Tongue (tissue), 2 donors: ENCODE results near the gene EDRF1. TPM values are rescaled to one million over a fixed set of nuclear protein-coding genes. Genes with fewer than 3 reads are reported as not detected.

Source experiments
- DNase-seq: peaks from one replicate; pipeline ENCODE4 v3.0.0-alpha.2; 2015
- total RNA-seq: library from RNA; depleted of rRNA; stranded (reverse); fragments of >200 nt; gene quantifications from one replicate; pipeline ENCODE4 v1.2.3, GENCODE V29; 2014

Gene EDRF1
- total RNA-seq, 1 donor from 2014 or later: 31.8 TPM

DNA sequence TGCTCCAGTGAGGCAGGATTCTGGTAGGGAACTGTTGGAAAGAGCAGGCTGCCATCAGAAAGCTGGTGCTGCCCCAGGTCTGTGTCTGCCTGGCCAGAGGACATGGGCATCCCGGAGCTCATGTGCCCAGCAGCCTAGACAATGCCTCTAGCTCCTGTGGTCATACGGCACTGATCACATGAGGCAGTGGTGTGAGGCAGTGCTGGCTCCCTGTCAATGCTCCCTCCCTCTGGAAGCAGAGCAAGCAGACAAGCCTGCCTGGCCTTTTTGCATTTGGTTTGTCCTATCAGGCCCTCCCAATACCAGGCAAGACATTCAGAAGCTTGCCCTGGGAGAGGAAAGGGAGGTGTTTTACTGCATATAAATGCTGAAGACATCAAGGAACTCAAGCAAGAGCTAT lies 75.6 kb downstream of the EDRF1 start:
- no peak for DNase-seq

GRCh38 chr10:125795637-125796190 lies 76.2 kb downstream of the EDRF1 start:
- no peak for DNase-seq

DNA sequence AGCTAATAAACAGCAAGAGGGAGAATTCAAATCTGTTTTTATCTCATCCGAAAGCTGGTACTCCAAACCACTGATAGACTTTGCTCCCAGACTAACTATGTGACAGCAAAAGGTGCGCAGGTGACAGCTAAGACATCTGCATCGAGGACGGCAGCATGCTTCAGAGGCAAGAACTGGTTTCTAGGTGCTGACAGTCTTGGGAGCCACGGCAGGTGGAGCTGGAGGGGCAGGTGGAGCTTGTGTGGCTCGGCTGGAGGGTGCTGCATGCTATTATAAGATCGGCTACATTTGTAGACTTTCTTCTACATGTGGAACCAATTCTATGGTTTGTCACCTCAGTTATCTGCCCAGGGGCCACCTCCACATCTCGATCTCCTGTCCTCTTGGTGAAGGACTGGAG lies 77.9 kb downstream of the EDRF1 start:
- no peak for DNase-seq

DNA sequence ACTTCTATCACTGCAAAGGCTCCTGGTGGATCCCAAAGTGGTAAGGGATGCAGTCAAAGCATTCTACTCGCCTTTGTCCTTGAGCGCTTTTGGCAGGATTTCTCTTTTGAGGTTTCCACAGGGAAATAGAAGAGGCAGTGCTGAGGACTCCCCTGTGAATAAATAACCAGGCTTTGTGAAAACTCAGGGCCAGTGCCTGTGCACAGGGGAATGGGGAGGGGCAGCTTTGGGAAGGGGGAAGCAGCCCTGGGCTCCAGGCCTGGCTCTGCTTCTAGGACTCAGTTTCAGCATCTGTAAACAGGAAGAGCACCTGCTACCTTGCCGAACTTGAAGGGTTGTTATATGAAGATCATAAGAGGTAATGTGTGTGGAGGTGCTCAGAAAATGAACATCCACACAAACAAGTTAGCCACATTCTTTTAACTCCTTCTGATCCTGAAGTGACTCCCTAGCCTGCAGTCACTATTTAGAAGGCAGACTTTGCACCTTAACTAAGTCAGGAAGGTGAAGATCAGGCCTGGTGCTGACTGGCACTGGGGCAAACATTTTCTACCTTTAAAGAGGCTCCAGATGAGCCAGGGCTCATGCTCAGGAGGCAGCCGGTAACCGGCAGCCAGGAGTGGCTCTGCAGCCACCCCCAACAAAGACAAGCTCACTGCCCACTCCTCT lies 78.6 kb downstream of the EDRF1 start:
- DNase-seq: no peak

GRCh38 chr10:125799451-125800182 lies 80.1 kb downstream of the EDRF1 start:
- no peak for DNase-seq

DNA sequence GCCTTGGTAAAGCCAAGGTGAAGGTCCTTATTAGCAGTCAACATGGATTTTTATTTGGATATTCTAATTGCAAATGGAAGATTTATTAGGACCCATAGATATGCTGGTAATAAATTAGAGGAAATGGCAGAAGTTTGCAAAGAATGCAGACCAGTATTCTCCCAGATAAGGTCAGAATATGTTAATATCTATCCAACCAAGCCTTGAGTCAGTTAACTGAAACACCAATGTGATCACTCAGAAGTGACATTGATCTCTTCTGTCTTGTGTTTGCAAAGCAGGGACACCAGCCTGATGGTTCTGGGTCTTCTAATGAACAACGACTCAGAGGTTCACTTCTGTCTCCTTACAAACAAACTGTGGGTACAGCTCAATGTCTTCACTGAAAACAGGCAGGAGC lies 82.1 kb downstream of the EDRF1 start:
- DNase-seq: no peak

DNA sequence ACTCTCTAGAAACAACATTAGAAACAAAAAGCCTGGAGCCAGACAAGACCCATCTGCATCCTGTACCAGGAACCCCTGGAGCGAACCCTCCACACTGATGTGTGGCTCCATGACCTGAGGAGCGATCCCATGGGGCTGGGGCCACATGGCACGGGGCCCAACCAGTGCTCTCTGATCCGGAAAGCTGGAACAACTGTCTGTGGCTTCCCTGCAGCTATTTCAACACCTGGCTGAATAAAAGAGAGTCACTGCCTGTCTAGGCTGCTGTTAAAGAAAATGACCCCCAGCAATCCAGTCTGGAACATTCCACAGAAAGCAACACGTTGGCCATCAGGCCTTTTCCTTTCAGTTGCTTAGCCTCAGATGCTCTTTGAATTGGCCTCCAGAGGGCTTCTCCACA lies 82.6 kb downstream of the EDRF1 start:
- DNase-seq: no peak

- DNase-seq: no peak
These were observed 83.2 kb downstream of the EDRF1 start for GRCh38 chr10:125802739-125803138.

- DNase-seq: no peak
These were observed 88.5 kb downstream of the EDRF1 start for GRCh38 chr10:125808047-125808446.

DNA sequence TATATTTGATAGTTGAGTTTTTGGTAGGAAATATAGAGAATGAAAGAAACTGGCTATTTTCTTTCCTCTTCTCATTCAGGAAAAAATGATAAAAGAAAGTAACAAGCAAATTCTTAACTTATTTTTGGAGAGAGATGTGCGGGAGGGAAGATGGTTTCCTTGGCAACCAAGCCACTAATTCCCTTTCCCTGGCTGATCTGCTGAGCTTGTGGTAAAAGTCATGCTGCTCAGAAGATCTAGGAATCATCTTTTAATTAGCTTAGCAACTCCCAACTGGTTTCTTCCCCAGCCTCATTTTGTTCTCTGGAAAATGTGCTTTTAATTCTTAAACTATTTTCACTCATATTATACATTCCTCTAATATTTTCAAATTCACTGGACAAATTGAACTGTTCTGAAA lies 91.7 kb downstream of the EDRF1 start:
- DNase-seq: no peak

DNA sequence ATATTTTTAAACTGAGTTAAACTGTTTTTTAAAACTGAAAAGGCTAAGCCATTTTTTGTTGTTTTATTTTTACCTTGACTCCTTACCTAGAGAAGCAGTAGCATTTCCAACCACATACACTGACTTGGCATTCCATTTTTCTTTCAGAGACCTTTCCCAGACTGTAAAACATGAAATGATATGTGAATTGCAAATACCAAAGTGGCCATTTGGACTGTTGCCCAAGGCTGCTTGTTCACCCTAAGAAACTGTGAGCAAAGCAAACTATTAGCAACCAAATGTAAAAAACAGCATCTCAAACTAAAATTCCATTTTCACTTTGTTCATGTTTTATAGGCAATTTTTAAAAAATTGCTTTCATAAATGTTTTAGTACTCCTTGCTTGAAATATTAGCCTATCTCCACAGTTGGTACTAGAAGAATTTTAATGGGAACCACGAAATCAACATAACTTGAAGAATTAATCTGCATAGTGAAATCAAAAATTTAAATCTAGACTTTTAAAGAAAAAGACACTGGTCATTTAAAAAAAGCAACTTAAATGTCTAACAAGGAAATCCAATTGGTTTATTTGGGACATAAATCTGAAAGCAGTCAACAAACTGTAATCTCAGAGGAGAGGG lies 92.7 kb downstream of the EDRF1 start:
- DNase-seq: no peak

Other genes starting within 250 kb of the EDRF1 start
- not detected for gene TEX36, start 36.5 kb upstream of the EDRF1 start, total RNA-seq
- 0.41 TPM for gene MMP21, start 56.1 kb downstream of the EDRF1 start, total RNA-seq
- 56.7 TPM for gene UROS, start 103.5 kb downstream of the EDRF1 start, total RNA-seq
- 49.6 TPM for gene BCCIP, start 103.8 kb downstream of the EDRF1 start, total RNA-seq
- gene DHX32, start 161.6 kb downstream of the EDRF1 start, total RNA-seq: 29.2 TPM
- 3.2 TPM for gene FANK1, start 176.9 kb downstream of the EDRF1 start, total RNA-seq